ENCODE data around the gene COLEC11.
"Not testable (repeated sequence)": the region's sequence is repeated elsewhere in the genome, so short reads cannot be mapped to it uniquely, and the experiment has no call there.

Gene COLEC11

GRCh38 chr2:3604991-3605961 is 10.4 kb downstream of the COLEC11 start:
- DNase-seq (ENCODE audit: low read depth in 2 of 2), result peak in 1 of 2 donors; percentile 31

GRCh38 chr2:3606028-3606369 is 11.1 kb downstream of the COLEC11 start:
- DNase-seq (ENCODE audit: low read depth in 2 of 2), result no peak

GRCh38 chr2:3606370-3607201 is 11.7 kb downstream of the COLEC11 start:
- DNase-seq (ENCODE audit: low read depth in 2 of 2), result no peak

DNA sequence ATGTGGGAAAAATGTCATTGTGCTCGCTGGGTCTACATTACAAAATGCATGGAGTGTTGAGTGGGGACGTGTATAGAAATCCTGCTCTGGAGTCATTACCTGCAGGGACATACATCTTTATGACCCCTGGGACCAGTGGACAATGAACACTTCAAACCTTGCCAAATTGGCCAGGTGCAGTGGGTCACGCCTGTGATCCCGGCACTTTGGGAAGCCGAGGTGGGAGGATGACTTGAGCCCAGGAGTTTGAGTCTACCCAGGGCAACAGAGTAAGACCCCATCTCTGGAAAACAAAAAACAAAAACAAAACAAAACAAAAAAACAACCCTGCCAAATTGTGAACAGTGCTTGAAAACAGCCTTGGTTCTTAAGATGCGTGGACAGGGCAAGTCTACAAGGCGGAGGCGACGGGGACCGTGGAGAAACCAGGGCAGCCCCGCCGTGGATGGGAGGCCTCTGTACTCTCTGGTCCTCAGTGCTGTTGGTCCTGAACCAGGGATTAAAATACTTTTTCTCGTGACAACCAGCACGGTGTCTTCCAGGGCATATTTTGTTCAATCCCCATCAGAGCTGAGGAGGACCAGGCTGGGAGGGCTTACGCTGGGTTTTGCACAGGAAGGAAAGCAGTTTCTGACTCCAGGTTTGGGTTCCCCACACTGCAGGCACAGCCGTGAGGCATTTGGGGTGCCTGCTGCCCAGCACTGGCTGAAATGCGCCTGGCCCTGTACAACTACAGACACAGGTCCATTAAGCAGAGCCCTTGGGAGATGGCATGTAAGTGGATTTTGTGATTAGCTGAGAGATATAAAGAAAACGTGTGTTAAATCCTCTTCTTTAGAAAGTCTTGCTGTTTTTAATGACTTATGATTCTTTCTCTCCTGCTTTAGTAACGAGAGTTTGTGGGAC is 13.7 kb downstream of the COLEC11 start:
- DNase-seq (ENCODE audit: low read depth in 2 of 2), result no peak

GRCh38 chr2:3609279-3609673 is 14.4 kb downstream of the COLEC11 start:
- not testable (repeated sequence) for DNase-seq (ENCODE audit: low read depth in 2 of 2)

GRCh38 chr2:3610415-3610814 is 15.5 kb downstream of the COLEC11 start:
- DNase-seq (ENCODE audit: low read depth in 2 of 2), result no peak

- DNase-seq (ENCODE audit: low read depth in 2 of 2), result no peak
Observed at GRCh38 chr2:3610881-3611505, 16.1 kb downstream of the COLEC11 start.

DNA sequence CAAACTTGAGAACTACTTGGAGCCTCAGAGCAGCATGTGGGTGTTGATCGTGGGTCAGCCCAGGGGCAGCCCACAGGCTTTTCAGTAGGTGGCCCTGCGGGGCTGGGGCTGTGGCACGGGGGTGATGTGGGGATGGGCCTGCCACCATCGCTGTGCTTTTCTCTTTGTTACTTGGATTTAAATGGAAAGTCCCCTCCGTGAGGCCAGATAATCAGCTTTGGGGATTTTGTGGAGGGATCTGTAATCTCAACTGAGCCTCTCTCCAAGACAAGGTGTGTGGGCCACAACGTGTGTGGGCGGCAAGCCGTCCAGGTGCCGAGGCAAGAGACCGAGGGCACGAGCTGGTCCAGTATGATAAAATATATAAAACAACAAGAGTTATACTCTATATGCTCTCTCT is 16.7 kb downstream of the COLEC11 start:
- DNase-seq (ENCODE audit: low read depth in 2 of 2), result no peak

GRCh38 chr2:3612639-3613523 is 18.0 kb downstream of the COLEC11 start:
- DNase-seq (ENCODE audit: low read depth in 2 of 2), result no peak

- DNase-seq (ENCODE audit: low read depth in 2 of 2), result no peak
Observed at GRCh38 chr2:3613524-3613905, 18.6 kb downstream of the COLEC11 start.

GRCh38 chr2:3614743-3615142 is 19.8 kb downstream of the COLEC11 start:
- DNase-seq (ENCODE audit: low read depth in 2 of 2), result not testable (repeated sequence)

GRCh38 chr2:3615541-3616200 is 20.8 kb downstream of the COLEC11 start:
- not testable (repeated sequence) for DNase-seq (ENCODE audit: low read depth in 2 of 2)

GRCh38 chr2:3616435-3617197 is 21.7 kb downstream of the COLEC11 start:
- not testable (repeated sequence) for DNase-seq (ENCODE audit: low read depth in 2 of 2)

DNA sequence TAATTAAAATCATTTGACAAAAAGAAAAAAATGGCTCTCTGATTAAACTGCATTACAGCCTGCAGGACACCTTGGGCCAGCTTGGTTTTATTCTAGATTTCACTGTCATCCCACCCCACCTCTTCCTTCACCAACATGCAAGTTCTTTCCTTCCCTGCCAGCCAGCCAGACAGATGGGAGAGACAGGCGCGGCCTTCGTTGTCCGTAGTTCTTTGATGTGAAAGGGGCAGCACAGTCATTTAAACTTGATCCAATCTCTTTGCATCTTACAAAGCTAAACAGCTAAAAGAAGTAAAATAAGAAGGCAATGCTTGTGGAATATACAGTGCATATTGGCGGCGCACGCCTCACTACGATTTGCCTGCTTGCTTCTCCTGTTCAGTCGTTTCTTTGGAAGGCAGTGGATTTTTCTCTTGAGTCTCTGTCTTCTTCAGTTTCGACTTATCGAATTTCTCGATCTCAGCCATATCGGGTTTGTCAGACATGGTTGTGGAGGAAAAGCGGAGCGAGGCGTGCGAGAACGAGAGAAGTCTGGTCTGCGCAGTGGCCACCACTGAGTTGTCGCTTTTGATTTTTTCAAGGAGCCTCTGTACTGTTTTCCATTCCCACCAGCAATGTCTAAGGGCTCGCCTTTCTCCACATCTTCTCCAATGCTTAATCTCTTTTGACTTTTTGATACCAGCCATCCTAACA is 22.4 kb downstream of the COLEC11 start:
- no peak for DNase-seq (ENCODE audit: low read depth in 2 of 2)

- DNase-seq (ENCODE audit: low read depth in 2 of 2), result no peak
Observed at GRCh38 chr2:3618367-3618766, 23.5 kb downstream of the COLEC11 start.

DNA sequence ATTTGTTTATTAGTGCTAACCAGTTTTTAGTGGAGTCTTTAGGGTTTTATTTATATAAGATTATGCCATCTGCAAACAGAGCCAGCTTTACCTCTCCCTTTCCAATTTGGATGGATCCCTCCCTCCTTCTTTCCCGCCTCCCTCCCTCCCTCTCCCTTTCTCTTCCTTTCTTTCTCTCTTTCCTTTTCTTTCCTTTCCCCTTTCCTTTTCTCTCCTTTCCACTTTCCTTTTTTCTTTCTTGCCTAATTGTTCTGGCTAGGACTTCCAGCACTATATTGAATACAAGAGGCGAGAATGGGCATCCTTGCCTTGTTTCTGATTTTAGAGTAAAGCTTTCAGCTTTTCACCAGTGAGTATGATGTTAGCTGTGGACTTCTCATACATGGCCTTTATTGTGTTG is 24.1 kb downstream of the COLEC11 start:
- no peak for DNase-seq (ENCODE audit: low read depth in 2 of 2)

GRCh38 chr2:3619661-3620060 is 24.7 kb downstream of the COLEC11 start:
- not testable (repeated sequence) for DNase-seq (ENCODE audit: low read depth in 2 of 2)

- DNase-seq (ENCODE audit: low read depth in 2 of 2), result no peak
Observed at GRCh38 chr2:3620834-3621233, 25.9 kb downstream of the COLEC11 start.

All from stimulated activated CD4-positive, alpha-beta T cell treated with anti-CD3 and anti-CD28 coated beads, Interleukin-4, amount 100 ng/mL, for 48 hours (primary cell).